ENCODE data around the gene UBE2E2.
"Not testable (repeated sequence)": the region's sequence is repeated elsewhere in the genome, so short reads cannot be mapped to it uniquely, and the experiment has no call there.

UBE2E2 gene

GRCh38 chr3:23329471-23330105, 126.5 kb downstream of the UBE2E2 start:
- DNase-seq (ENCODE audit: low read depth): no peak

GRCh38 chr3:23330568-23330967, 127.4 kb downstream of the UBE2E2 start:
- DNase-seq (ENCODE audit: low read depth): no peak

GRCh38 chr3:23331141-23331935, 128.2 kb downstream of the UBE2E2 start:
- no peak for DNase-seq (ENCODE audit: low read depth)

GRCh38 chr3:23333633-23334032, 130.5 kb downstream of the UBE2E2 start:
- no peak for DNase-seq (ENCODE audit: low read depth)

GRCh38 chr3:23336853-23337252, 133.7 kb downstream of the UBE2E2 start:
- not testable (repeated sequence) for DNase-seq (ENCODE audit: low read depth)

- no peak for DNase-seq (ENCODE audit: low read depth)
Measured at GRCh38 chr3:23341147-23341838, 138.2 kb downstream of the UBE2E2 start.

- no peak for DNase-seq (ENCODE audit: low read depth)
Measured at GRCh38 chr3:23342343-23342742, 139.2 kb downstream of the UBE2E2 start.

- no peak for DNase-seq (ENCODE audit: low read depth)
Measured at GRCh38 chr3:23343509-23343908, 140.4 kb downstream of the UBE2E2 start.

- DNase-seq (ENCODE audit: low read depth): no peak
Measured at GRCh38 chr3:23344886-23345285, 141.8 kb downstream of the UBE2E2 start.

GRCh38 chr3:23349444-23349843, 146.3 kb downstream of the UBE2E2 start:
- not testable (repeated sequence) for DNase-seq (ENCODE audit: low read depth)

GRCh38 chr3:23356169-23356568, 153.0 kb downstream of the UBE2E2 start:
- DNase-seq (ENCODE audit: low read depth): no peak

GRCh38 chr3:23356923-23357322, 153.8 kb downstream of the UBE2E2 start:
- DNase-seq (ENCODE audit: low read depth): no peak

- no peak for DNase-seq (ENCODE audit: low read depth)
Measured at GRCh38 chr3:23359116-23359515, 156.0 kb downstream of the UBE2E2 start.

- no peak for DNase-seq (ENCODE audit: low read depth)
Measured at GRCh38 chr3:23365066-23365465, 161.9 kb downstream of the UBE2E2 start.

GRCh38 chr3:23368731-23369130, 165.6 kb downstream of the UBE2E2 start:
- DNase-seq (ENCODE audit: low read depth): no peak

- DNase-seq (ENCODE audit: low read depth): no peak
Measured at GRCh38 chr3:23372285-23372684, 169.2 kb downstream of the UBE2E2 start.

- DNase-seq (ENCODE audit: low read depth): no peak
Measured at GRCh38 chr3:23376516-23377248, 173.6 kb downstream of the UBE2E2 start.

GRCh38 chr3:23377928-23378672, 175.0 kb downstream of the UBE2E2 start:
- no peak for DNase-seq (ENCODE audit: low read depth)

GRCh38 chr3:23383875-23384274, 180.7 kb downstream of the UBE2E2 start:
- DNase-seq (ENCODE audit: low read depth): no peak

- DNase-seq (ENCODE audit: low read depth): no peak
Measured at GRCh38 chr3:23385327-23385726, 182.2 kb downstream of the UBE2E2 start.

GRCh38 chr3:23387286-23387918, 184.3 kb downstream of the UBE2E2 start:
- no peak for DNase-seq (ENCODE audit: low read depth)
